Activated CD4-positive, alpha-beta T cell treated with anti-CD3 and anti-CD28 coated beads, Interleukin-2, Interleukin-6, amounts not matched to agents 100 ng/mL and 50 ng/mL, durations not matched to agents 16 hours and 8 hours (primary cell): ENCODE results near the gene PYGM.
A peak's percentile ranks its signal among the peaks of the same experiment; 100 is the strongest.

Source experiments
- DNase-seq: peaks from one replicate; pipeline ENCODE4 v3.0.0-alpha.2; 2020

PYGM gene

GRCh38 chr11:64752175-64752970, 7.4 kb downstream of the PYGM start:
- DNase-seq = no peak

GRCh38 chr11:64751580-64751979, 8.2 kb downstream of the PYGM start:
- DNase-seq = no peak

GRCh38 chr11:64751136-64751535, 8.6 kb downstream of the PYGM start:
- DNase-seq = no peak

GRCh38 chr11:64750361-64751054, 9.3 kb downstream of the PYGM start:
- DNase-seq = no peak

- no peak for DNase-seq
Measured at GRCh38 chr11:64747961-64748665, 11.7 kb downstream of the PYGM start.

GRCh38 chr11:64746486-64746885, 13.3 kb downstream of the PYGM start:
- no peak for DNase-seq

GRCh38 chr11:64745521-64746328, 14.0 kb downstream of the PYGM start:
- peak; percentile 81 for DNase-seq

GRCh38 chr11:64745189-64745520, 14.6 kb downstream of the PYGM start:
- DNase-seq = peak; percentile 82

- DNase-seq = no peak
Measured at GRCh38 chr11:64744544-64745188, 15.1 kb downstream of the PYGM start.

GRCh38 chr11:64743591-64744543, 15.9 kb downstream of the PYGM start, which contains the start of gene RASGRP2:
Gene RASGRP2 (minus strand): TSS chr11:64744142. CDS start chr11:64742866, 1,276 bp downstream.
- DNase-seq = peak; percentile 85

GRCh38 chr11:64742889-64743590, 16.7 kb downstream of the PYGM start:
- DNase-seq = peak; percentile 79

- no peak for DNase-seq
Measured at GRCh38 chr11:64742087-64742888, 17.5 kb downstream of the PYGM start.

GRCh38 chr11:64741375-64742086, 18.2 kb downstream of the PYGM start:
- DNase-seq = no peak

GRCh38 chr11:64739871-64740270, 19.9 kb downstream of the PYGM start:
- no peak for DNase-seq

- DNase-seq = no peak
Measured at GRCh38 chr11:64736654-64737053, 23.1 kb downstream of the PYGM start.

GRCh38 chr11:64735725-64736259, 24.0 kb downstream of the PYGM start:
- DNase-seq = no peak

- no peak for DNase-seq
Measured at GRCh38 chr11:64734811-64735724, 24.7 kb downstream of the PYGM start.
